IPS DF 4.7 (cell line): ENCODE results near the gene UGT1A3.

Experiments
- DNase-seq: peaks from one replicate; pipeline ENCODE4 v3.0.0-alpha.2; 2013; ENCODE audit warnings: low spot score; ENCODE audit errors: extremely low read depth

The UGT1A3 gene

GRCh38 chr2:233795735-233796171 is 66.9 kb downstream of the UGT1A3 start:
- DNase-seq: no peak

- DNase-seq: no peak
Measured at GRCh38 chr2:233796254-233796653, 67.4 kb downstream of the UGT1A3 start.

DNA sequence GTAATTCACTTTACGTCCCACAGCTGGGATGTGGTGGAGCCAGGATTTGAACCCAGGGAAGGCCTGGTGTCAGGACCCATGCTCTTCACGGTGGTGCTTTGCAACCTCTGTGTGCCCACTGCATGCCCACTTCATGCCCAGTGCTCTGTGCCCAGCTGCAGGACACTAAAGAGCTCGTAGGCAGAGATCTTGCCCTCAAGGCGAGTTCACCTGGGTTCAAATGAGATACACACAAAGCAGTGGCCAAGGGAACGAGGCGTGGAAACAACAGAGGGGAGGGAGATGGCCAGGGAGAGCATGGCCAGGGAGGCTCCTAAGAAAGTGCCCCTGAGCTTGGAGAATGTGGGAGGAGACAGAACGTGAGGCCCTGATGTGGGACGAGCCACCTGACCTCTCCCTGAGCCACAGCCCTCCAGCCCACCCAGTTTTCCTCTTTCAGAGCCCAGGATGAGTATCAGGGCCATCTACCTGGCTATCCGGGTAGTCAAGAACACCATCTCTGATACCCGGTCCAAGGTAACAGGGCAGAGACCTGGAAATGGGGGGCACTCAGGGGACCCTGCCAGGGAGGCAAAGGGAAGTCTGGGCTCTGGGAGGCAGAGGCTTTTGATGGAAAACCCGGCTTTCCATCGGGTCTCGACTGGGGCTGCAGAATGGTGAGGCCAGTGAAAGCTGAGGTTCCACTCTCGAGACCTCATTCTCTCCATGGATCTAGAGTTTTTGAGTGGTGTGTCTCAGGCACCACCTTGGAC is 69.7 kb downstream of the UGT1A3 start:
- no peak for DNase-seq

DNA sequence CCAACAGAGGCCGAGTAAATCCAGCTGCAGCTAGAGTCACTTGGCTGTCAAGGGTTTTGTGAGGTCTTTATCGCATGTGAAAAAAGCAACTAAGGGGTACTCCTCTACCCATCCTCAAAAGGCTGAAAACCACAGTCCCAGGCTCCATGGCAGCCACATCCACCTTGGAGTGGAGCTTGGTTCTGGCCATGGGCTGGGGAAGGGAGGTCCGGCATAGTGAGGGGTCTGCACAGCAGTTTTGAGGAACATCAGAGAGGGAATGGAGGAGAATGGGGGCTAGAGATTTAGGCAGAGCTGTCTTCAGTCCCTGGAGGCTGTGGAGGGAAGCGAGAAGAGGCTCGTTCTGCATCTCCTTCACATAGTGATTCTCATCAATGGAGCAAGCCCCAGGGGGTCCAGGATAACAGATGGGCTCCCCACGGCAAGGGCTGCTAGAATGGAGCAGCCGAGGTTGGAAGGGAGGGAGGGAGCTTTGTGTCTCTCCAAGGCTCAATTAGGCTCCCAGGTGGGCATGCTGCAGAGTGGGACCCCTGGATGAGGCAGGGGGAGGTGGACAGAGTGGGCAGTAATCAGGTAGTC is 70.3 kb downstream of the UGT1A3 start:
- DNase-seq: no peak

- DNase-seq: no peak
Measured at GRCh38 chr2:233799716-233800115, 70.9 kb downstream of the UGT1A3 start.

DNA sequence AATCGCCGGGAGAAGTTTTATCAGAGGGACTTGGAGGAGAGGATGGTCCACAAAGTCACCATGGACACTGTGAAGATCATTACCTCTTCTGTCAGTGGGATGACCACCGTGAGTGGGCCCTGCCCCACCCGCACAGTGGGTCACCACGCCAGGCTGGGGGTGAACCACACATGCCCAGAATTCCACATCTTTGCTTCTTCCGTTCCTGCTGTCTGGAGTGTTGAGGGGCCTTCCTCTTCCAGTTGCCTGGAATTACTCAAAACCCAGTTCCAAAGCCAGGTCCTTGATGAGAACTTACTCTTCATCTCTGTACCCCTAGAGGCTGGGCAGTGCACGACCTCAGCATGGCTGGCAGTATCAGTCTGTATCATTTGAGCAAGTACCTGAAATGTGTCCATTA is 71.4 kb downstream of the UGT1A3 start:
- no peak for DNase-seq

- no peak for DNase-seq
Measured at GRCh38 chr2:233801357-233802131, 72.7 kb downstream of the UGT1A3 start.

DNA sequence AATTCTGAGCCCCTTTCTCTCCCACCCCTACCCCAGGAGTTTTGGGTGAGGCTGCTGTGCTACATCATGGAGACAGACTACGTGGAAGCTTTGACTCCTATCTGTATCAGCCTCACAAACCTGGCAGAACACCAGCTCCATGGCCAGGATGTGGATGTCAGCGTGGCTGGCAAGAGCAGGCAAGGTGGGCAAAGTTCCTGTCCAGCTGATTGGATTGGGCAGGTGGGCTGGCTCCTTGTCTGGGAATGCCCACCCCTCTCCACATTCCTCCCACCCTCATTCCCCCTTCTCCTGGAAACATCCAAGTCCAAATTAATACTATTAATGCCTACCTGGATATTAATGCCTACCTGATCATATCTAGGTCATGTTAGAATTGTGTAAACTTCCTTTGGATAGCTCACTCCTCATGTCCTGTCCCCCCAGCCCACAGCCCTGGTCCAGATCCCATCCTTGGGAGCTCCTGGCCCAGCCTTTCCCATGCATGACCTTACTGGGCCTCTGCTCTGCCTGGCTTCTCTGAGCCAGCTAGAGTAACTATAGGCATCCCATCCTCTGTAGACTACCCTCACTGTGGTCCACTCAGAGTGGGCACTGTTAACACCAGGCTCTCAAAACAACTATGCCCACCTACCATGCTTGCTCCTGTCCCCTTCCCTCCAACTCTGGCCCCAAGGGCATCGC is 73.4 kb downstream of the UGT1A3 start:
- no peak for DNase-seq

DNA sequence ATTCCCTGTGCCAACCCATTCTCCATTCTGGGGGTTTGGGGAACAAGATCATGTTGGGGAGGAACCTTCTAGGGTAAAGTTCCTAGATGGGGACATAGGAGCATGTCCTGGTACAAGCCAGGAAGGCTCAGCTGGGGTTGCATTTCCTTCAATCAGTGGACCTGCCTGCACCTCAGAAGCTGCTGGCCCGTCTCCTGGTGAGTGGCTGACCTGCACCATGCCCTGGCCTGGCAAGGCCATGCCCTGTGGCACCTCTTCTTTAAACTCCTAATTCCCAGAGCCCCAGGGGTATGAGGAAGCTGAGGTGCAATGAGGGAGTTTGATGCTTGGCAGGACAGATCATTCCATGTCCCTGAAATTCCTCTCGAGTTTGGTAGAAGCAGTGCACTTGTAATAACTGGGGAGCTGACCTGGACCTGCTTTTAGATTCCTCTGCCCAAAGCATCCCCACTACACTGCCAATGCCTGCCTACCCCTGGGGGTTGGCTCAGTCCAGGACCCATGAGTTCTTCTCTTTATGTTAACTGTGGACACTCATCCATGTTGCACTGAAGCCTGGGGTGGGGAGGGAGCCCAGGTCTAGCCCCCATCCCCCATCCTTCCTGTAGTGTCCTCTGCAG is 74.6 kb downstream of the UGT1A3 start:
- DNase-seq: no peak

DNA sequence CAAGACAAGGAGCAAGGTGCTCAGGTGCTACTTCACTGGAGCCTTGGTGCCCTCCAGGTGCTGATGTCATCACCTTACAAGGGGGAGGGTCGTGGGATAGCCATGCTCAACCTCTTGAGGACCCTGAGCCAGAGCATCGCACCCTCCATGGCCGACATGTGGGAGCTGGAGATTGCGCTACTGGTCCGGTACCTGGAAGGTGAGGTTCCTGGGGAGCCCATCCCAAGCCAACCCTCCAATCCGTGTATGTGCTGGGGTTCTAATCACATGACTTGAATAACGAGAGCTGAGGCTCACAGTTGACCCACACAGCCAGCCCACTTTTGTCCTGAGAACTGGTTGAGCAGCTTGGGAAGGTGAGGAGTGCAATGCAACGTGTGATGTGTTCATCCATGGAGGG is 75.2 kb downstream of the UGT1A3 start:
- no peak for DNase-seq

- DNase-seq: no peak
Measured at GRCh38 chr2:233807215-233807865, 78.5 kb downstream of the UGT1A3 start.

DNA sequence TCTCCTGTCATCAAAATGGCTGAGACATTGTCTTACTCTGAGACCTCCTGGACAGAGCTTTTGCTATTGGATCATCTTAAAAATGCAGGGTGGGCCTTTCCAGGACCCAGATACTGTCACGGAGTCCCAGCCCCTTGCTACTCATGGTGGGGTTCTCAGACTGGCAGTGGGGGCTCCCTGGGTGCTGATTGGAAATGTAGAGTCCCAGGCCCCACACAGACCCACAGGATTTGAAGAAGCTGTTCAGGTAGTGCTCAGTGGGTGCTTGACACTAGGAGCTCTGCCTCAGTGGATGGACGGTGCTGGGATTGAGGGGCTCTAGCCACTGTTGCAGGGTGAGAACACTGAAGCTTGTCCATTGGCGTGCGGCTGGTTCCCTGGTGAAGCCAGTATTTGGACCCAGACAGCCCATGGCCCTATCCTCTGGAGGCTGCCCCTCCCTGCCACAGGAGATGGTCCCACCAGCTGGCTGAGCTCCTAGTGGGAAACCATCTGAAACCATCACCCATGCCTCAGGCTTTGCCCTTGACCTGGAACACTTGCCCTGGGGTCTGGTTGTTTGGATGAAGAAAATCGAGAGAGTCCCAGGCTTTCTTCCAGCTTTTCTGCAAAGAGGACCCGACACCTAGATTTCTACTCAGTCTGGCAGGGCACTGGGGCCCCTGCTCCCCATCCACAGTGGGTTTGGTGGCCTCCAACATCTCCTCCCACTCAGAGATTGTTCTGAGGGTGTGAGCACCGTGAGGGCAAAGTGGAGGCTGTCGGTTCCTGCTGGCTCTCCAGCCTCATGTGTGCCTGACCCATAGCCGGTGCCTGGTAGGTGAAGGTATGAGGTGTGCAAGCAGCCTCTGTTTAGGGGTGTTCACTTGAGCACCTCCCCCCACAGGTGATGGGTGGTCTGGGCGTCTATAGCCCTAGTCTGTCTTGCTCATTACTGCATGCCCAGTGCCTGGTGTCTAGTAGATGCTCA is 79.4 kb downstream of the UGT1A3 start:
- no peak for DNase-seq

- DNase-seq: no peak
Measured at GRCh38 chr2:233810385-233810784, 81.5 kb downstream of the UGT1A3 start.

DNA sequence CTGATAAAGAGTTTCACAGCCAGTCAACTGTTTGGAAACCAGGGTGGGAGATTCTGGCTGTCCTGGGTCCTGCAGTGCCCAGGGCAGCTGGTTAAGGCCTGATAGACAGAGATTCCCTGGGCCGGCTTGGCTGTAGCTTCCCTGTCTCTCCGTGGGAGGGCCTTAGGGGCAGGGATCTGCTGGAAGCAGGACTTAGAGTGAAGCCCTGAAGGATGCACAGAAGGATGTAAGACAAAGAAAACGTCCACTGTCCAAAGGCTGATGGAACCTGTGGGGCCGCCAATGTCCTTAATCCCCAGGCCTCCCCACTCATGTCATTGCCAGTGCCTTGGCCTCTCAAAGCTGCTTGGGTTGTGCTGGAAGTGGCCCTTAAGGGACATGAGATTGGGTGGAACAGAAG is 82.2 kb downstream of the UGT1A3 start:
- no peak for DNase-seq

DNA sequence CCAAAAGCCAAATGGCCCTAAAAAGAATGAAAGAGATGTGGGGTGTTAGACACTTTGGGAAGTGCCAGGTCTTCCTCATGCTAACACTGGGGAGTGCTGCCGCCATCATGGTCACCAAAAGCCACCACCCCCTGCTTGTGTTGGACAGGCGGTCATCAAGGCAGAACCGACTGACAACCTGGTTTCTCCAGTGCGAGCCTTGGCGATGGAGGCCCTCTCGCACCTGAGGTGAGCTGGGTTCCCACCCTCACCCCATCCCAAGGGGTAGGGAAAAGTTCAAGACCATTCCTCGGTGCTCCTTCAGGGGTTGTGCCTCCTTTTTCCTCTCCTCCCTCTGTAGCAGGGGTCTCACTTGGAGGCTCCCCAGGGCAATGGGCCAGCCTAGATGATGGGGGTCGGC is 82.9 kb downstream of the UGT1A3 start:
- DNase-seq: no peak

- no peak for DNase-seq
Measured at GRCh38 chr2:233813236-233814055, 84.6 kb downstream of the UGT1A3 start.

- DNase-seq: no peak
Measured at GRCh38 chr2:233814056-233814835, 85.4 kb downstream of the UGT1A3 start.

- no peak for DNase-seq
Measured at GRCh38 chr2:233815861-233816260, 87.0 kb downstream of the UGT1A3 start.
